Suppressor macrophage treated with lipopolysaccharide for 4 hours (primary cell): ENCODE results near the gene GNB2.
"Not testable (repeated sequence)": the region's sequence is repeated elsewhere in the genome, so short reads cannot be mapped to it uniquely, and the experiment has no call there.

Source experiments
- DNase-seq: peaks from one replicate; pipeline ENCODE4 v3.0.0-alpha.2; 2020

Gene GNB2

GRCh38 chr7:100673302-100673941, at the start of gene GNB2:
GNB2 (plus strand) TSS chr7:100673740; CDS start chr7:100676266, 2,526 bp downstream.
- DNase-seq, result peak; percentile 99

- no peak for DNase-seq
Observed at GRCh38 chr7:100623951-100624824, 49.4 kb upstream of the GNB2 start.

GRCh38 chr7:100626055-100626454, 47.5 kb upstream of the GNB2 start:
- no peak for DNase-seq

GRCh38 chr7:100626530-100627237, 46.9 kb upstream of the GNB2 start:
- DNase-seq, result peak; percentile 79

- DNase-seq, result no peak
Observed at GRCh38 chr7:100627238-100627549, 46.3 kb upstream of the GNB2 start.

GRCh38 chr7:100629117-100629716, 44.3 kb upstream of the GNB2 start:
- peak; percentile 54 for DNase-seq

- no peak for DNase-seq
Observed at GRCh38 chr7:100630066-100630465, 43.5 kb upstream of the GNB2 start.

- peak; percentile 45 for DNase-seq
Observed at GRCh38 chr7:100632951-100633717, 40.4 kb upstream of the GNB2 start.

GRCh38 chr7:100639995-100640516, 33.5 kb upstream of the GNB2 start:
- no peak for DNase-seq

GRCh38 chr7:100640517-100641440, 32.8 kb upstream of the GNB2 start:
- DNase-seq, result no peak

- DNase-seq, result no peak
Observed at GRCh38 chr7:100641463-100641859, 32.1 kb upstream of the GNB2 start, which contains the start of gene TFR2. TFR2 (minus strand) TSS chr7:100641552; CDS start chr7:100641509, 43 bp downstream.

GRCh38 chr7:100641860-100642533, 31.5 kb upstream of the GNB2 start:
- no peak for DNase-seq

- no peak for DNase-seq
Observed at GRCh38 chr7:100642534-100642907, 31.0 kb upstream of the GNB2 start.

- no peak for DNase-seq
Observed at GRCh38 chr7:100649826-100650565, 23.5 kb upstream of the GNB2 start.

GRCh38 chr7:100654908-100655831, 18.4 kb upstream of the GNB2 start:
- DNase-seq, result no peak

- peak; percentile 56 for DNase-seq
Observed at GRCh38 chr7:100655908-100656674, 17.4 kb upstream of the GNB2 start, which contains the start of gene ACTL6B. ACTL6B (minus strand) TSS chr7:100656448; CDS start chr7:100656354, 94 bp downstream.

GRCh38 chr7:100662194-100662776, 11.3 kb upstream of the GNB2 start:
- not testable (repeated sequence) for DNase-seq
